HEK293 (cell line): ENCODE measurements around the gene DTHD1.
A peak's percentile ranks its signal among the peaks of the same experiment; 100 is the strongest.

ENCODE experiments used
- CTCF ChIA-PET: fragments of 350-600 bp; formaldehyde crosslinking; extraction: SDS; loops from one replicate; lab custom pipeline; 2021; ENCODE audit warnings: antibody characterized with exemption; lab: Yijun Ruan, JAX
- POLR2A ChIA-PET: fragments of 300-600 bp; formaldehyde crosslinking; extraction: SDS; loops from one replicate; lab custom pipeline; 2020; ENCODE audit warnings: antibody characterized with exemption, inconsistent platforms; lab: Yijun Ruan, JAX
- H3K27ac ChIP-seq: fragments of 200-500 bp; sonication (Bioruptor generic); 2 replicates; pipeline ENCODE4 v1.5.1; 2014; ENCODE audit warnings: low read depth, low read length, control low read depth, inconsistent platforms; ENCODE audit errors: extremely low read depth
- H3K36me3 ChIP-seq, 2 experiments: fragments of 200-500 bp in 1 of 2; sonication (Bioruptor generic) in 1 of 2; 1 replicate in 1 of 2; 2 replicates in 1 of 2; pipeline ENCODE4 v1.5.1; 2014 to 2017; ENCODE audit warnings: inconsistent platforms in 2 of 2, low read length in 2 of 2; ENCODE audit not compliant: control insufficient read depth in 2 of 2, insufficient read depth in 1 of 2
- H3K4me1 ChIP-seq: fragments of 200-500 bp; sonication (Bioruptor generic); 2 replicates; pipeline ENCODE4 v1.5.1; 2014; ENCODE audit warnings: mild to moderate bottlenecking, low read length, inconsistent platforms; ENCODE audit not compliant: control insufficient read depth, insufficient read depth
- H3K4me3 ChIP-seq: 2 replicates; pipeline ENCODE4 v1.5.1; 2011; ENCODE audit warnings: low read depth, mild to moderate bottlenecking, control low read depth, low read length, moderate library complexity
- H3K9me3 ChIP-seq: fragments of 200-500 bp; sonication (Bioruptor generic); 2 replicates; pipeline ENCODE4 v1.5.1; 2014; ENCODE audit warnings: low read depth, low read length, inconsistent platforms; ENCODE audit not compliant: control insufficient read depth, insufficient read depth
- BCL11B ChIP-seq: fragments of 450-650 bp; formaldehyde crosslinking; IDR thresholded peaks from 2 replicates; pipeline ENCODE4 v1.5.1; 2016; ENCODE audit warnings: low read depth, missing biosample characterization, missing genetic modification characterization
- FEZF1 ChIP-seq: fragments of 450-650 bp; formaldehyde crosslinking; IDR thresholded peaks from 2 replicates; pipeline ENCODE4 v1.5.1; 2016; ENCODE audit warnings: missing biosample characterization, missing genetic modification characterization
- HOXD13 ChIP-seq: sonication (generic); formaldehyde crosslinking; IDR thresholded peaks from 2 replicates; pipeline ENCODE4 v1.8.0; 2022; ENCODE audit warnings: missing genetic modification reagents, borderline replicate concordance
- IKZF3 ChIP-seq: fragments of 450-650 bp; IDR thresholded peaks from 2 replicates; pipeline ENCODE4 v1.5.0; 2018; ENCODE audit warnings: missing biosample characterization, mild to moderate bottlenecking, missing genetic modification characterization, moderate library complexity
- KLF1 ChIP-seq: fragments of 450-650 bp; formaldehyde crosslinking; IDR thresholded peaks from 2 replicates; pipeline ENCODE4 v1.5.1; 2016; ENCODE audit warnings: missing biosample characterization, missing genetic modification characterization
- KLF10 ChIP-seq: fragments of 450-650 bp; IDR thresholded peaks from 2 replicates; pipeline ENCODE4 v1.5.1; 2018; ENCODE audit warnings: missing biosample characterization, mild to moderate bottlenecking, missing genetic modification characterization
- KLF7 ChIP-seq: fragments of 450-650 bp; formaldehyde crosslinking; IDR thresholded peaks from 2 replicates; pipeline ENCODE4 v1.5.1; 2016; ENCODE audit warnings: missing biosample characterization, missing genetic modification characterization, borderline replicate concordance
- OVOL3 ChIP-seq: fragments of 450-650 bp; formaldehyde crosslinking; IDR thresholded peaks from 2 replicates; pipeline ENCODE4 v1.5.1; 2016; ENCODE audit warnings: missing biosample characterization, missing genetic modification characterization
- PRDM10 ChIP-seq: fragments of 450-650 bp; formaldehyde crosslinking; IDR thresholded peaks from 2 replicates; pipeline ENCODE4 v1.5.1; 2016; ENCODE audit warnings: missing biosample characterization, missing genetic modification characterization
- PRDM4 ChIP-seq: fragments of 450-650 bp; formaldehyde crosslinking; IDR thresholded peaks from 2 replicates; pipeline ENCODE4 v1.5.1; 2017; ENCODE audit warnings: missing biosample characterization, missing genetic modification characterization
- PRDM6 ChIP-seq: fragments of 450-650 bp; formaldehyde crosslinking; IDR thresholded peaks from 2 replicates; pipeline ENCODE4 v1.5.1; 2017; ENCODE audit warnings: missing biosample characterization, missing genetic modification characterization
- SALL2 ChIP-seq: fragments of 450-650 bp; formaldehyde crosslinking; IDR thresholded peaks from 2 replicates; pipeline ENCODE4 v1.5.0; 2017; ENCODE audit warnings: missing biosample characterization, mild to moderate bottlenecking, missing genetic modification characterization, borderline replicate concordance
- WT1 ChIP-seq: fragments of 450-650 bp; formaldehyde crosslinking; IDR thresholded peaks from 2 replicates; pipeline ENCODE4 v1.5.1; 2016; ENCODE audit warnings: missing biosample characterization, missing genetic modification characterization
- ZBTB20 ChIP-seq: fragments of 450-650 bp; formaldehyde crosslinking; IDR thresholded peaks from 2 replicates; pipeline ENCODE4 v1.5.1; 2016; ENCODE audit warnings: missing biosample characterization, missing genetic modification characterization
- ZNF10 ChIP-seq: fragments of 450-650 bp; formaldehyde crosslinking; IDR thresholded peaks from 2 replicates; pipeline ENCODE4 v1.5.1; 2017; ENCODE audit warnings: missing biosample characterization, missing genetic modification characterization
- ZNF175 ChIP-seq: fragments of 450-650 bp; formaldehyde crosslinking; IDR thresholded peaks from 2 replicates; pipeline ENCODE4 v1.5.1; 2016; ENCODE audit warnings: missing biosample characterization, missing genetic modification characterization
- ZNF223 ChIP-seq: fragments of 450-650 bp; formaldehyde crosslinking; IDR thresholded peaks from 2 replicates; pipeline ENCODE4 v1.5.1; 2016; ENCODE audit warnings: missing biosample characterization, missing genetic modification characterization
- ZNF302 ChIP-seq: fragments of 450-650 bp; formaldehyde crosslinking; IDR thresholded peaks from 2 replicates; pipeline ENCODE4 v1.5.1; 2016; ENCODE audit warnings: missing biosample characterization, missing genetic modification characterization, low read depth
- ZNF394 ChIP-seq: fragments of 450-650 bp; formaldehyde crosslinking; IDR thresholded peaks from 2 replicates; pipeline ENCODE4 v1.5.1; 2016; ENCODE audit warnings: missing biosample characterization, missing genetic modification characterization, mild to moderate bottlenecking, moderate library complexity, borderline replicate concordance
- ZNF426 ChIP-seq: fragments of 450-650 bp; formaldehyde crosslinking; IDR thresholded peaks from 2 replicates; pipeline ENCODE4 v1.5.1; 2017; ENCODE audit warnings: missing biosample characterization, missing genetic modification characterization, mild to moderate bottlenecking, inconsistent platforms, moderate library complexity
- ZNF513 ChIP-seq: fragments of 450-650 bp; IDR thresholded peaks from 2 replicates; pipeline ENCODE4 v1.5.1; 2018; ENCODE audit warnings: missing biosample characterization, missing genetic modification characterization
- ZNF514 ChIP-seq: fragments of 450-650 bp; formaldehyde crosslinking; IDR thresholded peaks from 2 replicates; pipeline ENCODE4 v1.5.1; 2016; ENCODE audit warnings: missing biosample characterization, missing genetic modification characterization
- ZNF549 ChIP-seq: fragments of 450-650 bp; IDR thresholded peaks from 2 replicates; pipeline ENCODE4 v1.5.1; 2018; ENCODE audit warnings: missing biosample characterization, missing genetic modification characterization, mild to moderate bottlenecking, inconsistent platforms, moderate library complexity
- ZNF596 ChIP-seq: fragments of 450-650 bp; IDR thresholded peaks from 2 replicates; pipeline ENCODE4 v1.5.0; 2018; ENCODE audit warnings: missing biosample characterization, mild to moderate bottlenecking, missing genetic modification characterization, moderate library complexity
- ZNF664 ChIP-seq: fragments of 450-650 bp; formaldehyde crosslinking; IDR thresholded peaks from 2 replicates; pipeline ENCODE4 v1.5.1; 2016; ENCODE audit warnings: missing biosample characterization, missing genetic modification characterization
- ZNF843 ChIP-seq: fragments of 450-650 bp; formaldehyde crosslinking; IDR thresholded peaks from 2 replicates; pipeline ENCODE4 v1.5.1; 2016; ENCODE audit warnings: missing biosample characterization, missing genetic modification characterization
- ZSCAN30 ChIP-seq: fragments of 450-650 bp; IDR thresholded peaks from 2 replicates; pipeline ENCODE4 v1.5.1; 2018; ENCODE audit warnings: missing biosample characterization, mild to moderate bottlenecking, missing genetic modification characterization, moderate library complexity

The DTHD1 gene

GRCh38 chr4:36241771-36242170, 39.6 kb upstream of the DTHD1 start (continued):
- TF ChIP-seq ZNF513 (tag by site-specific recombination), result no peak
- TF ChIP-seq ZNF175 (tag by site-specific recombination), result no peak
- no peak for TF ChIP-seq ZNF549 (tag by site-specific recombination)
- no peak for TF ChIP-seq ZNF223 (tag by site-specific recombination)
- no peak for TF ChIP-seq SALL2

- no peak overlapping the region; the same call in 1 of the 2 replicates for H3K27ac ChIP-seq
- ChIA-PET CTCF (interaction anchor here (0.7 to 0.9 kb wide), 2 partner anchors 11 to 259 kb away, joined by 3 read pairs; no protein-coding TSS in a partner anchor), POLR2A (interaction anchor here (0.7 kb wide), 2 partner anchors 101 to 102 kb away, joined by 3 to 11 read pairs; no protein-coding TSS in a partner anchor)
- H3K4me3 ChIP-seq, result peak overlapping the region; percentile 79
- H3K36me3 ChIP-seq, result no peaks in the 10 kb centered on the region
- peaks cover 7% of the 10 kb centered on the region; the same call in 1 of the 2 replicates for H3K4me1 ChIP-seq
- H3K9me3 ChIP-seq, result no peaks in the 10 kb centered on the region
- TF ChIP-seq KLF10 (tag by site-specific recombination), result peak; percentile 77
- 0 out of 2 replicates have a peak, but pooled peaks have one; percentile 39 for TF ChIP-seq WT1 (tag by site-specific recombination)
- peak; percentile 78 for TF ChIP-seq FEZF1 (tag by site-specific recombination)
- peak; percentile 76 for TF ChIP-seq PRDM4 (tag by site-specific recombination)
- TF ChIP-seq ZBTB20 (tag by site-specific recombination), result no peak
- TF ChIP-seq HOXD13 (CRISPR knock-in tag), result peak; percentile 47; the same call in 1 of the 2 replicates
- TF ChIP-seq ZNF302 (tag by site-specific recombination), result no peak
- TF ChIP-seq IKZF3 (tag by site-specific recombination), result peak; percentile 50
- TF ChIP-seq ZNF664 (tag by site-specific recombination), result no peak
- TF ChIP-seq ZNF514 (tag by site-specific recombination), result no peak
- TF ChIP-seq KLF7 (tag by site-specific recombination), result peak; percentile 51; the same call in 1 of the 2 replicates
- TF ChIP-seq ZNF843, result peak; percentile 92
- peak; percentile 36; the same call in 1 of the 2 replicates for TF ChIP-seq ZNF596 (tag by site-specific recombination)
- no peak for TF ChIP-seq ZNF426 (tag by site-specific recombination)
- TF ChIP-seq PRDM6 (tag by site-specific recombination), result peak; percentile 98
- no peak for TF ChIP-seq PRDM10 (tag by site-specific recombination)
- TF ChIP-seq OVOL3 (tag by site-specific recombination), result 0 out of 2 replicates have a peak, but pooled peaks have one; percentile 23
- peak; percentile 81; the same call in 1 of the 2 replicates for TF ChIP-seq BCL11B (tag by site-specific recombination)
- peak; percentile 16; the same call in 1 of the 2 replicates for TF ChIP-seq ZNF394 (tag by site-specific recombination)
- peak; percentile 76 for TF ChIP-seq ZNF10 (tag by site-specific recombination)
- peak; percentile 55; the same call in 1 of the 2 replicates for TF ChIP-seq KLF1
- TF ChIP-seq ZSCAN30 (tag by site-specific recombination), result peak; percentile 58; the same call in 1 of the 2 replicates
These were observed 38.6 kb upstream of the DTHD1 start for GRCh38 chr4:36242629-36243354.
